IMR-90 (cell line): ENCODE data around the gene KRT73. TPM values are rescaled to one million over a fixed set of nuclear protein-coding genes. Genes with fewer than 3 reads are reported as not detected.

Experiments used
- ATAC-seq: fragments of 200-7000 bp; cut with Tn5 transposase; 2 replicates; pipeline ENCODE4 v1.9.1; 2020; ENCODE audit warnings: low read depth, mild to moderate bottlenecking, moderate library complexity
- BruUV-seq: library from RNA; stranded (reverse); fragments of 400-500 nt; replicated peaks from 2 replicates; lab custom pipeline; 2021; lab: Mats Ljungman, UMichigan
- CTCF ChIA-PET: fragments of 300-600 bp; formaldehyde crosslinking; extraction: SDS; loops from one replicate; lab custom pipeline; 2021; ENCODE audit warnings: antibody characterized with exemption; lab: Yijun Ruan, JAX
- POLR2A ChIA-PET: fragments of 300-600 bp; sonication (Branson Sonifier 250); formaldehyde crosslinking; loops from one replicate; lab custom pipeline; 2022; ENCODE audit warnings: antibody characterized with exemption; ENCODE audit not compliant: unreplicated experiment; lab: Charles Lee
- DNase-seq: peaks from one replicate; pipeline ENCODE4 v3.0.0; 2013
- H2AFZ ChIP-seq: replicated peaks from 2 replicates; pipeline ENCODE3; 2013; ENCODE audit warnings: low read length, mild to moderate bottlenecking; ENCODE audit not compliant: poor library complexity
- H2AK5ac ChIP-seq: 2 replicates; pipeline ENCODE4 v1.6.1; 2013; ENCODE audit warnings: low read depth, low read length, inconsistent platforms
- H2AK9ac ChIP-seq: replicated peaks from 2 replicates; pipeline ENCODE3; 2013; ENCODE audit warnings: mild to moderate bottlenecking, low read depth, low read length, moderate library complexity; ENCODE audit not compliant: poor library complexity
- H2BK120ac ChIP-seq: 2 replicates; pipeline ENCODE4 v1.6.1; 2013; ENCODE audit warnings: low read depth, low read length, inconsistent platforms
- H2BK15ac ChIP-seq: 3 replicates; pipeline ENCODE4 v1.6.1; 2013; ENCODE audit warnings: low read depth, low read length, inconsistent platforms
- H2BK20ac ChIP-seq: 2 replicates; pipeline ENCODE4 v1.6.1; 2013; ENCODE audit warnings: low read depth, mild to moderate bottlenecking, inconsistent platforms, low read length, moderate library complexity
- H2BK5ac ChIP-seq: 2 replicates; pipeline ENCODE4 v1.6.1; 2013; ENCODE audit warnings: mild to moderate bottlenecking, low read depth, low read length, inconsistent platforms; ENCODE audit not compliant: poor library complexity, severe bottlenecking
- H3K14ac ChIP-seq: replicated peaks from 2 replicates; pipeline ENCODE4 v1.6.1; 2013; ENCODE audit warnings: low read depth, low read length, inconsistent platforms
- H3K18ac ChIP-seq: 2 replicates; pipeline ENCODE4 v1.6.1; 2013; ENCODE audit warnings: low read depth, low read length, control low read depth
- H3K23ac ChIP-seq: 2 replicates; pipeline ENCODE4 v1.6.1; 2013; ENCODE audit warnings: low read depth, low read length, inconsistent platforms
- H3K27ac ChIP-seq: 2 replicates; pipeline ENCODE4 v1.5.1; 2013; ENCODE audit warnings: mild to moderate bottlenecking, control low read depth, low read length; ENCODE audit not compliant: insufficient read depth
- H3K27me3 ChIP-seq: 2 replicates; pipeline ENCODE4 v1.6.1; 2013; ENCODE audit warnings: low read length; ENCODE audit not compliant: control insufficient read depth, insufficient read depth
- H3K36me3 ChIP-seq: 2 replicates; pipeline ENCODE4 v1.6.1; 2013; ENCODE audit warnings: low read length, mixed read lengths; ENCODE audit not compliant: control insufficient read depth, insufficient read depth
- H3K4ac ChIP-seq: 2 replicates; pipeline ENCODE4 v1.6.1; 2013; ENCODE audit warnings: low read depth, low read length, inconsistent platforms
- H3K4me1 ChIP-seq: 2 replicates; pipeline ENCODE4 v1.6.1; 2013; ENCODE audit warnings: low read length, mixed read lengths; ENCODE audit not compliant: control insufficient read depth, insufficient read depth
- H3K4me2 ChIP-seq: 2 replicates; pipeline ENCODE4 v1.6.1; 2013; ENCODE audit warnings: low read depth, mild to moderate bottlenecking, control low read depth, low read length, moderate library complexity
- H3K4me3 ChIP-seq: 2 replicates; pipeline ENCODE4 v1.5.1; 2013; ENCODE audit warnings: low read depth, mild to moderate bottlenecking, control low read depth, low read length, moderate library complexity; ENCODE audit not compliant: insufficient read depth
- H3K56ac ChIP-seq: 2 replicates; pipeline ENCODE4 v1.6.1; 2013; ENCODE audit warnings: low read length, inconsistent platforms; ENCODE audit not compliant: insufficient read depth; ENCODE audit errors: extremely low read depth
- H3K79me1 ChIP-seq, 2 experiments: 2 replicates each; pipeline ENCODE4 v1.6.1; 2013; ENCODE audit warnings: low read length in 2 of 2, inconsistent platforms in 1 of 2, low read depth in 1 of 2
- H3K9ac ChIP-seq: 2 replicates; pipeline ENCODE4 v1.6.1; 2013; ENCODE audit warnings: low read depth, low read length, control low read depth
- H3K9me1 ChIP-seq: 2 replicates; pipeline ENCODE4 v1.6.1; 2013; ENCODE audit warnings: low read length, inconsistent platforms; ENCODE audit not compliant: insufficient read depth
- H3K9me3 ChIP-seq: 2 replicates; pipeline ENCODE4 v1.6.1; 2013; ENCODE audit warnings: low read length; ENCODE audit not compliant: control insufficient read depth, insufficient read depth
- H4K20me1 ChIP-seq: 2 replicates; pipeline ENCODE4 v1.6.1; 2013; ENCODE audit warnings: low read length, inconsistent platforms; ENCODE audit not compliant: insufficient read depth
- H4K5ac ChIP-seq: 2 replicates; pipeline ENCODE4 v1.6.1; 2013; ENCODE audit warnings: mild to moderate bottlenecking, low read depth, low read length, control low read depth
- H4K8ac ChIP-seq, 2 experiments: 2 replicates each; pipeline ENCODE4 v1.6.1; 2013; ENCODE audit warnings: low read depth in 2 of 2, low read length in 2 of 2, control low read depth in 1 of 2, inconsistent platforms in 1 of 2
- H4K91ac ChIP-seq: 2 replicates; pipeline ENCODE4 v1.6.1; 2013; ENCODE audit warnings: low read depth, low read length, inconsistent platforms; ENCODE audit not compliant: insufficient read depth
- CEBPB ChIP-seq: IDR thresholded peaks from 2 replicates; pipeline ENCODE4 v1.6.1; 2012; ENCODE audit warnings: low read depth, low read length, improper control_type of control experiment
- CTCF ChIP-seq: conservative IDR thresholded peaks from 2 replicates; pipeline ENCODE4 v1.5.1; 2012; ENCODE audit warnings: mild to moderate bottlenecking, low read depth, low read length, improper control_type of control experiment
- ELK1 ChIP-seq: fragments of 150-350 bp; IDR thresholded peaks from 2 replicates; pipeline ENCODE4 v1.6.1; 2016; ENCODE audit warnings: low read depth, mild to moderate bottlenecking, low read length, moderate library complexity, borderline replicate concordance
- FOS ChIP-seq: fragments of 150-350 bp; IDR thresholded peaks from 2 replicates; pipeline ENCODE4 v1.6.1; 2016; ENCODE audit warnings: low read depth, low read length
- MAFK ChIP-seq: IDR thresholded peaks from 2 replicates; pipeline ENCODE4 v1.6.1; 2012; ENCODE audit warnings: low read depth, low read length, improper control_type of control experiment
- MAZ ChIP-seq: IDR thresholded peaks from 2 replicates; pipeline ENCODE4 v1.6.1; 2012; ENCODE audit warnings: low read depth, mild to moderate bottlenecking, low read length, improper control_type of control experiment, moderate library complexity, borderline replicate concordance
- MXI1 ChIP-seq: IDR thresholded peaks from 2 replicates; pipeline ENCODE4 v1.6.1; 2012; ENCODE audit warnings: low read depth, mild to moderate bottlenecking, low read length, moderate library complexity, borderline replicate concordance
- NFE2L2 ChIP-seq: fragments of 150-350 bp; IDR thresholded peaks from 2 replicates; pipeline ENCODE4 v1.6.1; 2016; ENCODE audit warnings: low read depth, mild to moderate bottlenecking, low read length
- POLR2A ChIP-seq: IDR thresholded peaks from 2 replicates; pipeline ENCODE4 v1.6.1; 2012; ENCODE audit warnings: mild to moderate bottlenecking, low read depth, low read length
- RAD21 ChIP-seq: IDR thresholded peaks from 2 replicates; pipeline ENCODE4 v1.6.1; 2012; ENCODE audit warnings: low read length, improper control_type of control experiment
- RFX5 ChIP-seq: IDR thresholded peaks from 2 replicates; pipeline ENCODE4 v1.8.0; 2012; ENCODE audit warnings: low read depth, mild to moderate bottlenecking, low read length, moderate library complexity
- USF2 ChIP-seq: fragments of 150-350 bp; IDR thresholded peaks from 2 replicates; pipeline ENCODE4 v1.6.1; 2017; ENCODE audit warnings: mild to moderate bottlenecking, antibody characterized with exemption, low read length, low read depth
- WGBS, 2 experiments: methylation state at CpG; one replicate each; pipeline versions ENCODE4 v1.1.5 to v1.1.7; 2013; ENCODE audit warnings: missing lambda C conversion rate in 2 of 2; ENCODE audit not compliant: insufficient read length in 1 of 2; ENCODE audit errors: extremely low coverage in 2 of 2; 5-methylcytosine and 5-hydroxymethylcytosine counted together
- dilution Hi-C: fragments of 300-500 bp; cut with HindIII; formaldehyde crosslinking; loops from one replicate; pipeline ENCODE4 v1.14.3; 2018; ENCODE audit warnings: low sequenced_read_pairs; ENCODE audit not compliant: unreplicated experiment
- in situ Hi-C: fragments of 300-500 bp; cut with MboI; formaldehyde crosslinking; loops from 3 replicates; pipeline ENCODE4 v1.14.3; 2019; ENCODE audit warnings: low sequenced_read_pairs, inconsistent platforms, mixed read lengths
- intact Hi-C: fragments of 100-400 bp; cut with micrococcal nuclease; formaldehyde crosslinking; loops from 2 replicates; pipeline ENCODE4 v1.10.0; 2022
- polyA plus RNA-seq, 3 experiments: library from polyadenylated mRNA; depleted of rRNA; stranded (reverse); fragments of >200 nt; gene quantifications; 2 replicates each; pipeline ENCODE4 v1.2.3, GENCODE V29; 2012; ENCODE audit warnings: low replicate concordance in 1 of 3
- total RNA-seq: library from RNA; depleted of rRNA; stranded (reverse); fragments of >200 nt; gene quantifications from 2 replicates; pipeline ENCODE4 v1.2.3, GENCODE V29; 2012

The KRT73 gene
- total and polyA plus RNA-seq, 2 of the 4 experiments (the other 2 are of a cell fraction) = not detected

- Histone ChIP-seq H3K4me1 (no peaks in the 10 kb centered on the region), H3K4ac (no peak overlapping the region), H3K23ac (no peak overlapping the region), H3K36me3 (no peaks in the 10 kb centered on the region), H3K18ac (no peak overlapping the region), H2BK15ac (no peak overlapping the region), H2BK20ac (no peak overlapping the region), H4K8ac (no peak overlapping the region), H3K56ac (no peak overlapping the region), H4K20me1 (no peaks in the 10 kb centered on the region), H3K27me3 (peaks cover 37% of the 10 kb centered on the region), H2AK9ac (no peak overlapping the region), H2BK120ac (no peak overlapping the region), H3K27ac (no peak overlapping the region), H3K9me1 (no peaks in the 10 kb centered on the region), H2AK5ac (no peak overlapping the region), H4K5ac (no peak overlapping the region), H3K4me2 (no peak overlapping the region), H3K79me1 (no peaks in the 10 kb centered on the region), H2AFZ (no peak overlapping the region), H3K4me3 (no peak overlapping the region), H3K14ac (no peak overlapping the region), H2BK5ac (no peak overlapping the region), H3K9ac (no peak overlapping the region), H3K9me3 (no peaks in the 10 kb centered on the region), H4K91ac (no peak overlapping the region)
- intact Hi-C loops = no loop called here
- POLR2A ChIA-PET = no interaction called here
- WGBS, 2 experiments = 89% methylated on average over 1 of the region's 5 CpGs; no CpG with 5 or more reads in 1 of the 2 experiments
- in situ Hi-C loops = no loop called here
- DNase-seq = no peak
- no peak for ATAC-seq
- BruUV-seq = no TSS peak
- TF ChIP-seq POLR2A (no peak), FOS (no peak), USF2 (no peak), MAFK (no peak), CEBPB (no peak), CTCF (no peak), RFX5 (no peak), MXI1 (no peak), ELK1 (no peak), NFE2L2 (no peak), MAZ (no peak), RAD21 (no peak)
- CTCF ChIA-PET = no interaction called here
- dilution Hi-C loops = no loop called here
Observed at GRCh38 chr12:52598966-52599365, 19.4 kb downstream of the KRT73 start.
